OCI-LY1 (cell line): Measurements from ENCODE around the gene GNB1L.

Experiments used
- EZH2 ChIP-seq: fragments of 200-600 bp; sonication (generic), shearing (Covaris generic); IDR thresholded peaks from 2 replicates; pipeline ENCODE4 v1.8.0; 2017; ENCODE audit warnings: borderline replicate concordance, mixed run types, mild to moderate bottlenecking, antibody characterized with exemption, low read length, moderate library complexity, mixed read lengths
- TF ChIP-seq, protein P1 (sequence below): fragments of 200-600 bp; sonication (generic), shearing (Covaris generic); IDR thresholded peaks from 2 replicates; pipeline ENCODE4 v1.5.1; 2017; ENCODE audit warnings: mild to moderate bottlenecking, antibody characterized with exemption, low read length, moderate library complexity, mixed read lengths

DNA sequence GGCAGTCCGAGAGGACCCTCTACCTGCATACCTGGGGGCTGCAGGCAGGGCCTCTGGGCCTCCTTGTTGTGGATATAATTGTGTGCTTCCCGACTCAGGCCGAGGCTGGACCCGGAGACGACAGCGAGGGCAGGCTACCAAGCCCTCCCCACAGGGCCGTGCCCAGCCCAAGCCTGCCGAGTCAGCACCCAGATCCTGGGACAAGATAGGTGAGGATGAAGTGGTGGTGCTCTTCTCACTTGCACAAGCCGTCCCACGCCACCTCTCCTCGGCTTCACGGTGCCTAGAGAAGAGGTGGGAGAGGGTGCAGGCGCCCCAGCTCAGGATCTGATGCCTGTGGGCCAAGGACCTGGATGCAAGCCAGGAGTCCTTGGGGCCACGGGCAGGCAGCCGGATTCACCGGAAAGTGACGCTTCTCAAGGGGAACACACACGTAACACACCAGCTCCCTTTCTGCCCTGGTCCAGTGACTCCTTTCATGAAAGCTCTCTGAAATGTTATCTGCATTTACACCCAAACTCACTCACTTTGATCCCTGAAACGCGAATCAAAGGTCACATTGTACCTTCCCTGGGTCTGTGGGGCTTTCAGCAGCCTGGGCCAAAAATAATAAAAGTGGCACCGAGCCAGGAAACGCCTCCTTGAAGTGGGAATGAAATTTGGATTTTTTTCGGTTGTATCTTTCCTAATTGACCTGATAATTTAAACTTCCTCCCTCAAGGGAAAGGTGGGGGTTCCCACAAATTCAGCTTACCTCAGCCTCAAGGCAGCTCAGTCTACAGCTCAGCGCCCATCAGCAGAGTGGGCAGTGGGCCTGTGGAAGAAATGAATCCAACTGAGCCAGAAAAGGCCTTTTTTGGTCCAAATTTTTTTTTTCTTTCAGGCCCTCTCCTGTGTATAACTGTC is 1.1 kb upstream of the GNB1L start:
- TF ChIP-seq, protein P1, sequence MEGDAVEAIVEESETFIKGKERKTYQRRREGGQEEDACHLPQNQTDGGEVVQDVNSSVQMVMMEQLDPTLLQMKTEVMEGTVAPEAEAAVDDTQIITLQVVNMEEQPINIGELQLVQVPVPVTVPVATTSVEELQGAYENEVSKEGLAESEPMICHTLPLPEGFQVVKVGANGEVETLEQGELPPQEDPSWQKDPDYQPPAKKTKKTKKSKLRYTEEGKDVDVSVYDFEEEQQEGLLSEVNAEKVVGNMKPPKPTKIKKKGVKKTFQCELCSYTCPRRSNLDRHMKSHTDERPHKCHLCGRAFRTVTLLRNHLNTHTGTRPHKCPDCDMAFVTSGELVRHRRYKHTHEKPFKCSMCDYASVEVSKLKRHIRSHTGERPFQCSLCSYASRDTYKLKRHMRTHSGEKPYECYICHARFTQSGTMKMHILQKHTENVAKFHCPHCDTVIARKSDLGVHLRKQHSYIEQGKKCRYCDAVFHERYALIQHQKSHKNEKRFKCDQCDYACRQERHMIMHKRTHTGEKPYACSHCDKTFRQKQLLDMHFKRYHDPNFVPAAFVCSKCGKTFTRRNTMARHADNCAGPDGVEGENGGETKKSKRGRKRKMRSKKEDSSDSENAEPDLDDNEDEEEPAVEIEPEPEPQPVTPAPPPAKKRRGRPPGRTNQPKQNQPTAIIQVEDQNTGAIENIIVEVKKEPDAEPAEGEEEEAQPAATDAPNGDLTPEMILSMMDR = no peak
- no peak for TF ChIP-seq EZH2
